Uterus (tissue), 4 donors: ENCODE results near the gene CLPSL2. TPM values are rescaled to one million over a fixed set of nuclear protein-coding genes. Genes with fewer than 3 reads are reported as not detected.

Source experiments
- DNase-seq, 2 donors: peaks; one replicate each; pipeline ENCODE4 v3.0.0-alpha.2; 2019 to 2020
- H3K27ac ChIP-seq, 2 donors: fragments of 200-600 bp; sonication (generic); 1 replicate in 1 of 2; 2 replicates in 1 of 2; pipeline ENCODE4 v1.5.1; 2016 to 2018
- H3K27me3 ChIP-seq, 2 donors: fragments of 200-600 bp; sonication (generic); one replicate each; pipeline ENCODE4 v1.5.1; 2018 to 2019; ENCODE audit warnings: control low read depth in 1 of 2
- H3K36me3 ChIP-seq, 2 donors: fragments of 200-600 bp; sonication (generic); one replicate each; pipeline ENCODE4 v1.5.1; 2019; ENCODE audit warnings: control low read depth in 1 of 2
- H3K4me1 ChIP-seq, 2 donors: fragments of 200-600 bp; sonication (generic); one replicate each; pipeline ENCODE4 v1.5.1; 2018 to 2019; ENCODE audit warnings: control low read depth in 1 of 2
- H3K4me3 ChIP-seq, 2 donors: fragments of 200-600 bp; sonication (generic); 1 replicate in 1 of 2; 2 replicates in 1 of 2; pipeline ENCODE4 v1.5.1; 2018 to 2019; ENCODE audit warnings: mild to moderate bottlenecking in 1 of 2
- H3K9me3 ChIP-seq, 2 donors: fragments of 200-600 bp; sonication (generic); one replicate each; pipeline ENCODE4 v1.5.1; 2019; ENCODE audit warnings: control low read depth in 1 of 2
- POLR2A ChIP-seq, 2 donors: fragments of 450-650 bp; IDR thresholded peaks; one replicate each; pipeline ENCODE4 v1.6.1; 2016; ENCODE audit warnings: antibody characterized with exemption in 2 of 2, mild to moderate bottlenecking in 1 of 2, moderate library complexity in 1 of 2
- intact Hi-C: fragments of 100-400 bp; cut with DNase I; formaldehyde crosslinking; loops from one replicate; pipeline ENCODE4 v1.15.1; 2023; ENCODE audit warnings: low total_unique reads
- total RNA-seq, 4 donors: library from RNA; depleted of rRNA in 3 of 4; stranded (reverse); fragments of >200 nt in 3 of 4; gene quantifications; one replicate each; pipeline versions ENCODE4 v1.1.0 to v1.2.4, GENCODE V29; 2014 to 2023
- TF ChIP-seq, protein P1 (sequence below), 4 experiments: fragments of 200-600 bp in 2 of 4; fragments of 450-650 bp in 2 of 4; sonication (generic) in 2 of 4; IDR thresholded peaks; one replicate each; pipeline ENCODE4 v1.5.1; 2016 to 2019; ENCODE audit warnings: antibody characterized with exemption in 4 of 4, mild to moderate bottlenecking in 2 of 4, moderate library complexity in 1 of 4
- donor health status: DM: yes; HTN: yes; CAD: no.

Gene CLPSL2
- total RNA-seq, 4 donors from 2014 or later = not detected

DNA sequence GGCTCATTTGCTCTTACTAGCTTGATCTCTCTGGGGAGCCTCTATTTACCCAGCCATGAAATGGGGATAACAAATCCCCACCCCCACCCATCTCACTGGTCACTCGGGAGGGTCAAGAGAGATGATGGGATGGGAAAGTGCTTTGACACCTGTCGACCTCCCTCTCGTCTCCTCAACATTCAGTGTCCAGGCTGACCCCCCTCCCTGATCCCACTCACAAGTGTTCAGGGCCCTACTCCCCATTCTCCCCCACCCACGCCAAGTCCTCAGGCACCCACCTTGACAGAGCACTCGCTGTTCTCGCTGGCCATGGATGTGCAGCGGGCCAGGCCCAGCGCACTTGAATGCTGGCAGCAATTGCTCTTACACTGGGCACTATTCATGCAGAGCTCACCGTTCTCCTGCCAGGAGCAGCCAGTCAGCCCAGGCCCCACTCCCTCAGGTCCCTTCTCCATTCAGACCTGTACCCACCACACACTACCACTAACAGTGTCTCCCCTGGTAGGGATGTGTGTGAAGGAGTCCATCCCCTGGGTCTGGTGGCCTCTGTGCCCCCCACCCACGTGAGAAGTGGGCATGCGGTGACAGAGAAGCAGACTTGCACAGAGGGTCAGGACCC is 19.2 kb downstream of the CLPSL2 start:
- intact Hi-C loops = no loop called here
- TF ChIP-seq, protein P1, sequence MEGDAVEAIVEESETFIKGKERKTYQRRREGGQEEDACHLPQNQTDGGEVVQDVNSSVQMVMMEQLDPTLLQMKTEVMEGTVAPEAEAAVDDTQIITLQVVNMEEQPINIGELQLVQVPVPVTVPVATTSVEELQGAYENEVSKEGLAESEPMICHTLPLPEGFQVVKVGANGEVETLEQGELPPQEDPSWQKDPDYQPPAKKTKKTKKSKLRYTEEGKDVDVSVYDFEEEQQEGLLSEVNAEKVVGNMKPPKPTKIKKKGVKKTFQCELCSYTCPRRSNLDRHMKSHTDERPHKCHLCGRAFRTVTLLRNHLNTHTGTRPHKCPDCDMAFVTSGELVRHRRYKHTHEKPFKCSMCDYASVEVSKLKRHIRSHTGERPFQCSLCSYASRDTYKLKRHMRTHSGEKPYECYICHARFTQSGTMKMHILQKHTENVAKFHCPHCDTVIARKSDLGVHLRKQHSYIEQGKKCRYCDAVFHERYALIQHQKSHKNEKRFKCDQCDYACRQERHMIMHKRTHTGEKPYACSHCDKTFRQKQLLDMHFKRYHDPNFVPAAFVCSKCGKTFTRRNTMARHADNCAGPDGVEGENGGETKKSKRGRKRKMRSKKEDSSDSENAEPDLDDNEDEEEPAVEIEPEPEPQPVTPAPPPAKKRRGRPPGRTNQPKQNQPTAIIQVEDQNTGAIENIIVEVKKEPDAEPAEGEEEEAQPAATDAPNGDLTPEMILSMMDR (IDR thresholded peaks at IDR 0.05) = no peak
- TF ChIP-seq POLR2A (IDR thresholded peaks at IDR 0.05) = no peak
- H3K27ac ChIP-seq = no peak overlapping the region
- H3K36me3 ChIP-seq = no peaks in the 10 kb centered on the region
- H3K4me1 ChIP-seq = no peaks in the 10 kb centered on the region
- H3K9me3 ChIP-seq = no peaks in the 10 kb centered on the region
- no peak overlapping the region for H3K4me3 ChIP-seq
- no peak for DNase-seq
- no peaks in the 10 kb centered on the region for H3K27me3 ChIP-seq

DNA sequence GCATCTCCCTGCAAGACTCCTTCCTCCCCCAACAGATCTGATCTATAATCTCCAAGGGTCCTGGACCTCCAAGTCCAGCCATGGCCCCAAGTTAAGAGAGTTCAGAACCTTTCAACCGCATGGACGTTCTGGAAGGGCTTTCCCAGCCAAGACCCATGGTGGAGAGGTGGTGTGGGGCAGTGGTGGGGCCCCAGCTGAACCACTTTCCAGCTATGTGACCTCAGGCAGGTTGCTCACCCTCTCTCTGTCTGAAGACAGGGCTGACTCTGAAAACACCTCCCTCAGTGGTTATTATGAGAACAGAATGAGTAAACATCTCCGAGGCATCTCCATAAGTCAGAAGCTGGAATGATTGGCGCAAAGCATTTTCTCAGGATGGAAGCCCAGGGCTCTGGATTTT is 19.8 kb downstream of the CLPSL2 start:
- intact Hi-C loops = no loop called here
- Histone ChIP-seq H3K4me1 (no peaks in the 10 kb centered on the region), H3K4me3 (no peak overlapping the region), H3K27me3 (no peaks in the 10 kb centered on the region), H3K9me3 (no peaks in the 10 kb centered on the region), H3K36me3 (no peaks in the 10 kb centered on the region), H3K27ac (no peak overlapping the region)
- TF ChIP-seq POLR2A (IDR thresholded peaks at IDR 0.05) = no peak
- TF ChIP-seq, protein P1 (IDR thresholded peaks at IDR 0.05) = no peak
- no peak for DNase-seq

DNA sequence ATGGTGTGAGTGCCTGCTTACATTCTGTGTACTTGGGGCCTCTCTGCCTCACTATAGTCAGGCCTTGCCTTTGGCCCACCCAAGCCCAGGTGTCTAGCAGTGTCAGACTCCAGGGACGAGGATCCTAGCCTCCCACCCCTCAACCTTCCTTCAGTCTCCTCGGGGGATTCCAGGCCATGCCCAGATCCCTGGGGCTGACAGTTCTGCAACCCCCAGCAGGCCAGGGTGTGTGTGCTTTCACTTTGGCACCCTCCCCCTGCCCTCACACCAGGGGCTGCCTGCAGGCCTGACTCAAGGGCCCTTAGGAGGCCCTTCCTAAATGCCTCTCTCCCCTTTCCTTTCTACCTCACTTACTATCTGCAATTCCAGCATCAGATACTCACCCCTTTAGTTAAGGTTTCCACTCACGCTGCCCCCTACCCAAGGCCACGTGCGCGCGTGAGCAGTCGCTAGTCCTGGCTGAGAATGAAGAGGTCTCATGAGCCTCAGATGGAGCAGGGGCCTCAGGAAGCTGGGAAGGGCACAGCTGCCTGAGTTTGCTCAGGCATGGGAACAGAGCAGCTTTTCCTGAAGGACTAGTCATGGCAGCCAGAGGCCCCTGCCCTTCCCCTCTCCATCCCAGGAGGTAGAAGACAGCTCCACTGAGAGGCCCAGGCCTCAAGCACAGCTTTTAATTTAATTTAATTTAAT is 21.6 kb downstream of the CLPSL2 start:
- TF ChIP-seq, protein P1 (IDR thresholded peaks at IDR 0.05) = no peak
- no peak for TF ChIP-seq POLR2A (IDR thresholded peaks at IDR 0.05)
- Histone ChIP-seq H3K4me1 (no peaks in the 10 kb centered on the region), H3K27me3 (no peaks in the 10 kb centered on the region), H3K27ac (no peak overlapping the region), H3K4me3 (no peak overlapping the region), H3K9me3 (no peaks in the 10 kb centered on the region), H3K36me3 (no peaks in the 10 kb centered on the region)
- intact Hi-C loops = no loop called here
- no peak for DNase-seq

DNA sequence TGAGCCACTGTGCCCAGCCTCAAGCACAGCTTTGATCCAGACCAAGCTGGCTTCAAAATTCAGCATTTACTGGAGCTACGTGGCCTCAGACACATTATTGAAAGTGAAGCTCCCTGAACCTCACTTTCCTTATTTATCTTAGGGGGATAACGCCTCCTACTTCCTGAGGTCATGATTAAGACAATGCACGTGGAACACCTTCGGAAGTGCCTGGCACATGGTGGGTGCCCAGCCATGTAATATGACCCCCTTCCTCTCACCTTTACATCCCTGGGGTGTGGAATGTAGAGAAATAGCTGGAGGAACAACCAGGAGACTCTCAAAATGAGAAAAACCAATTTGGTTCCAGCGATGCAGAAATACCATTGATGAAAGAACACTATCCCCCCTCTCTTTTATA is 22.3 kb downstream of the CLPSL2 start:
- H3K36me3 ChIP-seq = no peaks in the 10 kb centered on the region
- no peak overlapping the region for H3K4me3 ChIP-seq
- H3K9me3 ChIP-seq = no peaks in the 10 kb centered on the region
- intact Hi-C loops = no loop called here
- H3K27me3 ChIP-seq = no peaks in the 10 kb centered on the region
- H3K4me1 ChIP-seq = no peaks in the 10 kb centered on the region
- TF ChIP-seq, protein P1 (IDR thresholded peaks at IDR 0.05) = no peak
- no peak for TF ChIP-seq POLR2A (IDR thresholded peaks at IDR 0.05)
- no peak for DNase-seq
- no peak overlapping the region for H3K27ac ChIP-seq

DNA sequence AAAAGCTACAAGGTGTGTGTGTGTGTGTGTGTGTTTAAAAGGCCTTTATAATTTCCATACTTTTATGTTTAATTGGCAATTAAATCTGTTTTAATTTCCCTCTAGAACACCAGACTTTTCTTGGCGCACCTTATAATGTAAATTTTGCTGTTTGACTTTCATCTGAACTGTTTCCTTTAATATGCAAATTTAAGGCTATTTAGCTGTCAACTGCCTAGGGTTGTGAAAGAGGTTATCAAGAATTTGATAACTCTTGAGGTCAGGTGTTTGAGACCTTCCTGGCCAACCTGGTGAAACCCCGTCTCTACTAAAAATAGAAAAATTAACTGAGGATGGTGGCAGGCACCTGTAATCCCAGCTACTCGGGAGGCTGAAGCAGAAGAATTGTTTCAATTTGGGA is 24.8 kb downstream of the CLPSL2 start:
- no peak for DNase-seq
- Histone ChIP-seq H3K4me3 (no peak overlapping the region), H3K27ac (no peak overlapping the region), H3K27me3 (no peaks in the 10 kb centered on the region), H3K9me3 (no peaks in the 10 kb centered on the region), H3K4me1 (no peaks in the 10 kb centered on the region), H3K36me3 (no peaks in the 10 kb centered on the region)
- TF ChIP-seq POLR2A (IDR thresholded peaks at IDR 0.05) = no peak
- TF ChIP-seq, protein P1 (IDR thresholded peaks at IDR 0.05) = no peak
- intact Hi-C loops = no loop called here
